Measurements from ENCODE around the gene MACROD1. TPM values are rescaled to one million over a fixed set of nuclear protein-coding genes. Genes with fewer than 3 reads are reported as not detected.

MACROD1 gene
- total and polyA plus RNA-seq, 2 donors (not counting 3 experiments of a cell fraction or from before 2014, with no cell fraction given) = 11.0 to 16.2 TPM

- H2AFZ ChIP-seq (ENCODE audit: low read depth, low read length) = no peak overlapping the region
- no peaks in the 10 kb centered on the region for H3K36me3 ChIP-seq (ENCODE audit: control insufficient read depth in 2 of 2, extremely low read depth in 1 of 2, insufficient read depth in 2 of 2, low read length in 2 of 2)
- no peaks in the 10 kb centered on the region for H3K4me1 ChIP-seq (ENCODE audit: control insufficient read depth, extremely low read depth, insufficient read depth, low read length)
- dilution Hi-C loops (cut with MboI; ENCODE audit: extremely low pct_ligation_motif_present, low sequenced_read_pairs) = no loop called here
- no peaks in the 10 kb centered on the region for H3K27me3 ChIP-seq (ENCODE audit: control insufficient read depth in 2 of 2, insufficient read depth in 2 of 2, low read length in 2 of 2)
- POLR2A ChIA-PET = no interaction called here
- H3K9ac ChIP-seq (replicated peaks; ENCODE audit: extremely low read depth, insufficient read depth, low read length) = no peak overlapping the region
- no peaks in the 10 kb centered on the region for H4K20me1 ChIP-seq (replicated peaks; ENCODE audit: control insufficient read depth, extremely low read depth, insufficient read depth, low read length)
- no peak for DNase-seq (ENCODE audit: low read depth, low spot score)
- H3K9me1 ChIP-seq (replicated peaks; ENCODE audit: control insufficient read depth, extremely low read depth, insufficient read depth, low read length) = no peaks in the 10 kb centered on the region
- no peaks in the 10 kb centered on the region for H3K79me2 ChIP-seq (ENCODE audit: control insufficient read depth, insufficient read depth, low read length)
- FAIRE-seq = no peak
- H3K4me2 ChIP-seq (ENCODE audit: insufficient read depth, low read length) = no peak overlapping the region
- BruUV-seq (replicated peaks) = no TSS peak
- H3K9me3 ChIP-seq (replicated peaks; ENCODE audit: control insufficient read depth, insufficient read depth, low read length) = no peaks in the 10 kb centered on the region
- intact Hi-C loops (cut with micrococcal nuclease) = no loop called here
- H3K27ac ChIP-seq (ENCODE audit: insufficient read depth, low read depth, low read length) = no peak overlapping the region
- TF ChIP-seq POLR2A (IDR thresholded peaks at IDR 0.05; ENCODE audit: low read depth, low read length) (no peak), JUN (IDR thresholded peaks at IDR 0.05; ENCODE audit: borderline replicate concordance, insufficient read depth, insufficient read length, low read depth) (no peak), CTCF (IDR thresholded peaks at IDR 0.05; ENCODE audit: extremely low read depth in 1 of 2, insufficient read depth in 1 of 2, low read depth in 1 of 2, low read length in 2 of 2) (no peak), POLR2AphosphoS5 (IDR thresholded peaks at IDR 0.05; ENCODE audit: insufficient read depth, low read depth, low read length) (no peak)
- TF ChIP-seq, protein P1, sequence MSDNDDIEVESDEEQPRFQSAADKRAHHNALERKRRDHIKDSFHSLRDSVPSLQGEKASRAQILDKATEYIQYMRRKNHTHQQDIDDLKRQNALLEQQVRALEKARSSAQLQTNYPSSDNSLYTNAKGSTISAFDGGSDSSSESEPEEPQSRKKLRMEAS (IDR thresholded peaks at IDR 0.05; ENCODE audit: insufficient read depth, insufficient read length) = no peak
- no peak overlapping the region for H3K4me3 ChIP-seq (replicated peaks in 1 of 3; ENCODE audit: insufficient read depth in 1 of 3, low read depth in 1 of 3, low read length in 3 of 3)
- CTCF ChIA-PET = no interaction called here
Measured at GRCh38 chr11:64072871-64073270, 93.0 kb downstream of the MACROD1 start.

- dilution Hi-C loops (cut with MboI; ENCODE audit: extremely low pct_ligation_motif_present, low sequenced_read_pairs) = no loop called here
- POLR2A ChIA-PET = no interaction called here
- no TSS peak for BruUV-seq (replicated peaks)
Measured at GRCh38 chr11:64072403-64072802, 93.5 kb downstream of the MACROD1 start.

More at GRCh38 chr11:64072403-64072802, 93.5 kb downstream of the MACROD1 start:
- Histone ChIP-seq H3K9me3 (replicated peaks; ENCODE audit: control insufficient read depth, insufficient read depth, low read length) (no peaks in the 10 kb centered on the region), H3K9ac (replicated peaks; ENCODE audit: extremely low read depth, insufficient read depth, low read length) (no peak overlapping the region), H3K4me2 (ENCODE audit: insufficient read depth, low read length) (no peak overlapping the region), H3K27ac (ENCODE audit: insufficient read depth, low read depth, low read length) (no peak overlapping the region), H3K4me3 (replicated peaks in 1 of 3; ENCODE audit: insufficient read depth in 1 of 3, low read depth in 1 of 3, low read length in 3 of 3) (no peak overlapping the region), H4K20me1 (replicated peaks; ENCODE audit: control insufficient read depth, extremely low read depth, insufficient read depth, low read length) (no peaks in the 10 kb centered on the region), H2AFZ (ENCODE audit: low read depth, low read length) (no peak overlapping the region), H3K79me2 (ENCODE audit: control insufficient read depth, insufficient read depth, low read length) (no peaks in the 10 kb centered on the region), H3K4me1 (ENCODE audit: control insufficient read depth, extremely low read depth, insufficient read depth, low read length) (no peaks in the 10 kb centered on the region), H3K36me3 (ENCODE audit: control insufficient read depth in 2 of 2, extremely low read depth in 1 of 2, insufficient read depth in 2 of 2, low read length in 2 of 2) (no peaks in the 10 kb centered on the region), H3K27me3 (ENCODE audit: control insufficient read depth in 2 of 2, insufficient read depth in 2 of 2, low read length in 2 of 2) (no peaks in the 10 kb centered on the region), H3K9me1 (replicated peaks; ENCODE audit: control insufficient read depth, extremely low read depth, insufficient read depth, low read length) (no peaks in the 10 kb centered on the region)
- DNase-seq (ENCODE audit: low read depth, low spot score) (no peak), FAIRE-seq (no peak)
- CTCF ChIA-PET = no interaction called here
- no peak for TF ChIP-seq GATA2 (IDR thresholded peaks at IDR 0.05; ENCODE audit: insufficient read depth, insufficient read length, low read depth, low read length)
- TF ChIP-seq CTCF (IDR thresholded peaks at IDR 0.05; ENCODE audit: extremely low read depth in 1 of 2, insufficient read depth in 1 of 2, low read depth in 1 of 2, low read length in 2 of 2) = no peak
- no peak for TF ChIP-seq POLR2A (IDR thresholded peaks at IDR 0.05; ENCODE audit: low read depth, low read length)
- TF ChIP-seq JUN (IDR thresholded peaks at IDR 0.05; ENCODE audit: borderline replicate concordance, insufficient read depth, insufficient read length, low read depth) = no peak
- TF ChIP-seq, protein P1 (IDR thresholded peaks at IDR 0.05; ENCODE audit: insufficient read depth, insufficient read length) = no peak
- TF ChIP-seq EZH2 (IDR thresholded peaks at IDR 0.05; ENCODE audit: borderline replicate concordance, low read depth, low read length, severe bottlenecking) = no peak
- TF ChIP-seq MYC (IDR thresholded peaks at IDR 0.05; ENCODE audit: low read depth, low read length) = no peak
- no peak for TF ChIP-seq FOS (IDR thresholded peaks at IDR 0.05; ENCODE audit: borderline replicate concordance, insufficient read depth, low read length)
- TF ChIP-seq POLR2AphosphoS5 (IDR thresholded peaks at IDR 0.05; ENCODE audit: insufficient read depth, low read depth, low read length) = no peak
- intact Hi-C loops (cut with micrococcal nuclease) = no loop called here

Measured in endothelial cell of umbilical vein (primary cell).